ENCODE data around the gene ABO.

The ABO gene

DNA sequence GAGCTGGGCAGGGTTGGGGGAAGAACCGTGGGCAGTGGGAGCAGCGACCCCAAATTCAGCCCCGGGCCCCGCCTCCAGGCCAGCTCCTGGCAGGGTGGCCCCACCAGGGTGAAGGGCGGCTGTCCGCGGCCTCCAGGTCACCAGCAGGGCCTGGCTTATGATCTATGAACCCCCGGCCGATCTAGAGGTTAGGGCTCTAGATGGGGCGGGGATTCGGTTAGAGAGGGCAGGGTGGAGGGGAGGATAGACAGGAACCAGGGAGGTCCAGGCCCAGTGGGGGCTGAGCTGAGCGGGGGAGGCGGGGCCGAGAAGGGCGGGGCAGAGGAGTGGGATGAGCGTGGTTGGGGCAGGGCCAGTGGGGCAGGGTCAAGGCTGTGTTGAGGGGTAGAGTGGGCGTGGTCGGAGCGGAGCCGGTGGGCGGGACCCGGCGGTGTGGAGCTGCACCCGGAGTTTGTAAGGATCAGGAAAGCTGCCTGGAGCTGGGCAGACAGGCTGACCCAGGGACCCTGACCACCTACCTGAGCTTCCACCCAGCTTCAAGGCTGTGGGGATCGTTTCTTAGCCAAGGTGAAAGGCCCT, 36.6 kb downstream of the ABO start:
- TF ChIP-seq TCF12 (IDR thresholded peaks at IDR 0.05; ENCODE audit: low read depth) (no peak), TEAD4 (IDR thresholded peaks at IDR 0.05) (no peak), ZBTB7A (IDR thresholded peaks at IDR 0.05; ENCODE audit: low read depth) (no peak), EGR1 (IDR thresholded peaks at IDR 0.05) (no peak), RAD21 (IDR thresholded peaks at IDR 0.05; ENCODE audit: low read depth) (no peak), NFIC (IDR thresholded peaks at IDR 0.05) (no peak), CREB1 (IDR thresholded peaks at IDR 0.05; ENCODE audit: low read depth) (no peak), FOXM1 (IDR thresholded peaks at IDR 0.05; ENCODE audit: borderline replicate concordance, low read depth) (no peak), TAF1 (IDR thresholded peaks at IDR 0.05; ENCODE audit: low read depth) (no peak), EP300 (IDR thresholded peaks at IDR 0.05; ENCODE audit: borderline replicate concordance) (no peak), CEBPB (IDR thresholded peaks at IDR 0.05) (no peak), YY1 (IDR thresholded peaks at IDR 0.05; ENCODE audit: low read depth) (no peak)
- TF ChIP-seq, protein P1, sequence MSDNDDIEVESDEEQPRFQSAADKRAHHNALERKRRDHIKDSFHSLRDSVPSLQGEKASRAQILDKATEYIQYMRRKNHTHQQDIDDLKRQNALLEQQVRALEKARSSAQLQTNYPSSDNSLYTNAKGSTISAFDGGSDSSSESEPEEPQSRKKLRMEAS (IDR thresholded peaks at IDR 0.05): no peak
- TF ChIP-seq, protein P2, sequence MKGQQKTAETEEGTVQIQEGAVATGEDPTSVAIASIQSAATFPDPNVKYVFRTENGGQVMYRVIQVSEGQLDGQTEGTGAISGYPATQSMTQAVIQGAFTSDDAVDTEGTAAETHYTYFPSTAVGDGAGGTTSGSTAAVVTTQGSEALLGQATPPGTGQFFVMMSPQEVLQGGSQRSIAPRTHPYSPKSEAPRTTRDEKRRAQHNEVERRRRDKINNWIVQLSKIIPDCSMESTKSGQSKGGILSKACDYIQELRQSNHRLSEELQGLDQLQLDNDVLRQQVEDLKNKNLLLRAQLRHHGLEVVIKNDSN (IDR thresholded peaks at IDR 0.05): no peak
- TF ChIP-seq, protein P3, sequence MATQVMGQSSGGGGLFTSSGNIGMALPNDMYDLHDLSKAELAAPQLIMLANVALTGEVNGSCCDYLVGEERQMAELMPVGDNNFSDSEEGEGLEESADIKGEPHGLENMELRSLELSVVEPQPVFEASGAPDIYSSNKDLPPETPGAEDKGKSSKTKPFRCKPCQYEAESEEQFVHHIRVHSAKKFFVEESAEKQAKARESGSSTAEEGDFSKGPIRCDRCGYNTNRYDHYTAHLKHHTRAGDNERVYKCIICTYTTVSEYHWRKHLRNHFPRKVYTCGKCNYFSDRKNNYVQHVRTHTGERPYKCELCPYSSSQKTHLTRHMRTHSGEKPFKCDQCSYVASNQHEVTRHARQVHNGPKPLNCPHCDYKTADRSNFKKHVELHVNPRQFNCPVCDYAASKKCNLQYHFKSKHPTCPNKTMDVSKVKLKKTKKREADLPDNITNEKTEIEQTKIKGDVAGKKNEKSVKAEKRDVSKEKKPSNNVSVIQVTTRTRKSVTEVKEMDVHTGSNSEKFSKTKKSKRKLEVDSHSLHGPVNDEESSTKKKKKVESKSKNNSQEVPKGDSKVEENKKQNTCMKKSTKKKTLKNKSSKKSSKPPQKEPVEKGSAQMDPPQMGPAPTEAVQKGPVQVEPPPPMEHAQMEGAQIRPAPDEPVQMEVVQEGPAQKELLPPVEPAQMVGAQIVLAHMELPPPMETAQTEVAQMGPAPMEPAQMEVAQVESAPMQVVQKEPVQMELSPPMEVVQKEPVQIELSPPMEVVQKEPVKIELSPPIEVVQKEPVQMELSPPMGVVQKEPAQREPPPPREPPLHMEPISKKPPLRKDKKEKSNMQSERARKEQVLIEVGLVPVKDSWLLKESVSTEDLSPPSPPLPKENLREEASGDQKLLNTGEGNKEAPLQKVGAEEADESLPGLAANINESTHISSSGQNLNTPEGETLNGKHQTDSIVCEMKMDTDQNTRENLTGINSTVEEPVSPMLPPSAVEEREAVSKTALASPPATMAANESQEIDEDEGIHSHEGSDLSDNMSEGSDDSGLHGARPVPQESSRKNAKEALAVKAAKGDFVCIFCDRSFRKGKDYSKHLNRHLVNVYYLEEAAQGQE (IDR thresholded peaks at IDR 0.05; ENCODE audit: low read depth): no peak

DNA sequence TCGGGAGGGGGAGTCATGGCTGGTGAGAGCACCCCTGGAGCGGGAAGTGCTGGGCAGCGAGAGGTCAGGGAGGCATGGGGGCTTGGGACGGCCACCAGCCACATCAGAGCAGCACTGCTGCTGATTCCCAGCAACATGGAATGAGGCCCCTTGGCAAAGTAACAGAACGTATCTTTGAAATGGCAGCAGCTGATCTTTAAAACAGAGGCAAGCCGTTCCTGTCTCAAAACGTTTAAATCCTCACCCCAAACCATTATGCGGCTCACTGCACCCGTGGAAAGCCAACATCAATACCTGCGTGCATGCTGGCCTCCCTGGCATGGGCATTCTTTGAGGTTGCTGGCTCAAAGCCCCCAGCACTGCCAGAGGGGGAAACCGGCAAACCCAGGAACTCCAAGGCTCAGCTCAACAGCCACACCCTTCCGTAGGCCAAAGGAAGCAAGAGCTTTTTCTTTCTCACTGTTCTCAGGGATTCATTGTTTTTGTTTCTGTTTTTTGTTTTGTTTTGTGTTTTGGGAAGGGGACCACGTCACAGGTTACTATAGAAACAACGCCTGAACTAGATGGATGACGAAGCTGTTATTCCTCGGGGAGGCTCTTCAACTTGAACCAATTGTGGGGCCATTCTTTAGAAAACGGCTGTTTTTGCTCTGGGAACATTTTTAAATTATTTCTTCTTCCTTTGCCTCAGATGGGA, 37.8 kb downstream of the ABO start:
- TF ChIP-seq TCF12 (IDR thresholded peaks at IDR 0.05; ENCODE audit: low read depth) (no peak), TAF1 (IDR thresholded peaks at IDR 0.05; ENCODE audit: low read depth) (no peak), FOXM1 (IDR thresholded peaks at IDR 0.05; ENCODE audit: borderline replicate concordance, low read depth) (no peak), RAD21 (IDR thresholded peaks at IDR 0.05; ENCODE audit: low read depth) (no peak), EGR1 (IDR thresholded peaks at IDR 0.05) (no peak), ZBTB7A (IDR thresholded peaks at IDR 0.05; ENCODE audit: low read depth) (no peak), TEAD4 (IDR thresholded peaks at IDR 0.05) (no peak), NFIC (IDR thresholded peaks at IDR 0.05) (no peak), EP300 (IDR thresholded peaks at IDR 0.05; ENCODE audit: borderline replicate concordance) (no peak), YY1 (IDR thresholded peaks at IDR 0.05; ENCODE audit: low read depth) (no peak), CREB1 (IDR thresholded peaks at IDR 0.05; ENCODE audit: low read depth) (no peak), CEBPB (IDR thresholded peaks at IDR 0.05) (no peak)
- TF ChIP-seq, protein P1 (IDR thresholded peaks at IDR 0.05): no peak
- TF ChIP-seq, protein P3 (IDR thresholded peaks at IDR 0.05; ENCODE audit: low read depth): no peak
- TF ChIP-seq, protein P2 (IDR thresholded peaks at IDR 0.05): no peak

DNA sequence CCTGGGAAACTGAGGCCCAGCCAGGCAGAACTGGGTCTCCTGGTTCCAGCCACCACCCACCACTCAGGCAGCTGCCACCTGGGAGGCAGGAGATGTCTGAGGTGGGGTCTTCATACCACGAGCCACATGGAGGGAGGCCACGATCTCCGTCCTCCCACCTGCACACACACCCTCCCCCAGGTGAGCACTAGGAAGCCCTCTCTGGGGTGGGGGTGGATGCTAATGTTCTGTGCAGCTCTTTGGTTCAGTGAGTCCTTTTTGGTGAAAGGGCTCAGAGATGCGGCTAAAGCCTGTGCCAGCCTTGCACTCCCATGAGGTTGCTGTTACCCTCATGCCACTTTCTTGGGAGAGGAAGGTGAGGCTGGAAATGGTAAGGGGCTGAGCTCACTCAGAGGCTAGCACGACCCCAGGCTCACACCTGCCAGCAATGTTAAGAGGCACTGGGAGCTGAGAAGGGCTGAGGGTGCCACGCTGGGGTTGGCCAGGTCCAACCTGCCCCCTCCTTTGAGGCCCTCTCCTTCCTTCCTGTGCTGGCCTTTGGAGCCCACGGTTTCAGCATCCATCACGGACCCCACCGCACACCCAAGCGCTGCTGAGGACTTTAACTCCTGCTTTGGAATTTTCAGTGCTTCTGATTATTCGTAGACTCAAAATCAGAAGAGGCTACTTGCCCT, 39.3 kb downstream of the ABO start:
- TF ChIP-seq TCF12 (IDR thresholded peaks at IDR 0.05; ENCODE audit: low read depth) (no peak), TEAD4 (IDR thresholded peaks at IDR 0.05) (no peak), EP300 (IDR thresholded peaks at IDR 0.05; ENCODE audit: borderline replicate concordance) (no peak), FOXM1 (IDR thresholded peaks at IDR 0.05; ENCODE audit: borderline replicate concordance, low read depth) (no peak), RAD21 (IDR thresholded peaks at IDR 0.05; ENCODE audit: low read depth) (no peak)

DNA sequence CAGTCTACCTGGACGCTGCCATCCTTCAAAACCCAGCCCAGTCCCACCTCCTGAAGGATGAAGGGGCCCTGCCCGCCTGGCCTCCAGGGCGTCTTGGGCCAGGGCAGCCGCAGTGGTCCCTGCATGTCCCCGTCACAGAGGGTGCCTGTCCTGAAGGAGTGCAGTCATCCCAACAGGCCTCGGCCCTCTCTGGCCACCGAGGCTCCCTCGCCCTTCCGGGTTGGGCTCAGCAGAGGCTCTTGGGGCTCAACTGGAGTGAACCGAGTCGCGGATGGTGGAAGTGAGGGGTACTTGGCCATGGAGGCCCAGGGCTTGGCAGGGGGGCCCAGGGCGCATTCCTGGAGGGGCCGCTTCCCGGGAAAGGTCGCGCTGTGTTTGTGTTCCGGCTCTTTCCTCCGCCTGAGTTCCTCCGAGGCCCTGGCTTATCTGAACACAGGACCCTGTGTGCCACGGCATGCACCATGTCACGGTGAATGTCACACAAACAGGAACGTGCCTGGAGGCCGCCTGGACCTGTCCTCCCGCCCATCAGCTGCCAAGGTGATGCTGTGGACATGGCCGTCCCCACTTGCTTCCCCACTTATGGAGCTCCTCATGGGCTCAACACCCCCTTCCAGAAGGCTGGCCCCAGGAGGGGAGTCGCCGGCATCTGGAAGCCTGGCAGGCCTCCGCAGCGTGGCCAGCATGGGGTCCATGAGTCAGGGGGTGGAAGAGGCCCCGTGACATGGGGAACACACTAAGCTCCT, 40.3 kb downstream of the ABO start:
- no peak for TF ChIP-seq ZBTB7A (IDR thresholded peaks at IDR 0.05; ENCODE audit: low read depth)
- TF ChIP-seq TCF12 (IDR thresholded peaks at IDR 0.05; ENCODE audit: low read depth): no peak
- TF ChIP-seq, protein P2 (IDR thresholded peaks at IDR 0.05): no peak
- TF ChIP-seq TEAD4 (IDR thresholded peaks at IDR 0.05): no peak
- TF ChIP-seq RAD21 (IDR thresholded peaks at IDR 0.05; ENCODE audit: low read depth): no peak
- TF ChIP-seq, protein P3 (IDR thresholded peaks at IDR 0.05; ENCODE audit: low read depth): no peak
- TF ChIP-seq FOXM1 (IDR thresholded peaks at IDR 0.05; ENCODE audit: borderline replicate concordance, low read depth): no peak
- no peak for TF ChIP-seq NFIC (IDR thresholded peaks at IDR 0.05)
- no peak for TF ChIP-seq YY1 (IDR thresholded peaks at IDR 0.05; ENCODE audit: low read depth)
